HT1080 (cell line): ENCODE data around the gene NCBP1. TPM values are rescaled to one million over a fixed set of nuclear protein-coding genes. Genes with fewer than 3 reads are reported as not detected.
"Not testable (repeated sequence)": the region's sequence is repeated elsewhere in the genome, so short reads cannot be mapped to it uniquely, and the experiment has no call there.

Experiments
- DNase-seq: peaks from one replicate; pipeline ENCODE4 v3.0.0-alpha.2; 2015; ENCODE audit warnings: low read depth
- total RNA-seq: library from RNA; depleted of rRNA; stranded (reverse); fragments of >200 nt; shearing (Covaris generic); gene quantifications from 2 replicates; pipeline ENCODE4 v1.2.3, GENCODE V29; 2014

NCBP1 gene
- total RNA-seq, 1 experiment from 2014 or later: 52.9 TPM

GRCh38 chr9:97673922-97674321 lies 40.3 kb downstream of the NCBP1 start:
- DNase-seq: no peak

GRCh38 chr9:97675655-97676054 lies 42.0 kb downstream of the NCBP1 start:
- DNase-seq: no peak

GRCh38 chr9:97682242-97682641 lies 48.6 kb downstream of the NCBP1 start:
- DNase-seq: no peak

GRCh38 chr9:97688654-97689053 lies 55.0 kb downstream of the NCBP1 start:
- no peak for DNase-seq

- peak; percentile 17 for DNase-seq
Observed at GRCh38 chr9:97689401-97690180, 56.0 kb downstream of the NCBP1 start.

GRCh38 chr9:97694769-97695168 lies 61.1 kb downstream of the NCBP1 start:
- no peak for DNase-seq

- DNase-seq: no peak
Observed at GRCh38 chr9:97695390-97695789, 61.8 kb downstream of the NCBP1 start.

GRCh38 chr9:97695995-97696802 lies 62.6 kb downstream of the NCBP1 start:
- peak; percentile 8 for DNase-seq

- DNase-seq: peak; percentile 92
Observed at GRCh38 chr9:97696803-97697601, 63.4 kb downstream of the NCBP1 start, which contains the start of gene XPA. Gene XPA, minus strand, starts transcription at chr9:97697340. Its CDS starts 48 bp downstream, at chr9:97697292.

GRCh38 chr9:97697837-97698236 lies 64.2 kb downstream of the NCBP1 start:
- no peak for DNase-seq

GRCh38 chr9:97698865-97699264 lies 65.2 kb downstream of the NCBP1 start:
- no peak for DNase-seq

GRCh38 chr9:97699281-97699680 lies 65.7 kb downstream of the NCBP1 start:
- DNase-seq: peak; percentile 56

- DNase-seq: not testable (repeated sequence)
Observed at GRCh38 chr9:97699824-97700223, 66.2 kb downstream of the NCBP1 start.

- DNase-seq: peak; percentile 93
Observed at GRCh38 chr9:97703437-97704344, 70.1 kb downstream of the NCBP1 start.

GRCh38 chr9:97704345-97704677 lies 70.7 kb downstream of the NCBP1 start:
- DNase-seq: no peak

GRCh38 chr9:97704851-97705250 lies 71.2 kb downstream of the NCBP1 start:
- peak; percentile 13 for DNase-seq

- DNase-seq: peak; percentile 27
Observed at GRCh38 chr9:97705354-97705950, 71.8 kb downstream of the NCBP1 start.

GRCh38 chr9:97706246-97706645 lies 72.6 kb downstream of the NCBP1 start:
- no peak for DNase-seq

GRCh38 chr9:97710356-97711222 lies 77.0 kb downstream of the NCBP1 start:
- peak; percentile 64 for DNase-seq
